GM18909 (cell line): ENCODE measurements around the gene ADAMTSL3.

Experiments used
- ATAC-seq: cut with Tn5 transposase; IDR thresholded peaks from one replicate; pipeline ENCODE4 v1.9.1; 2021; ENCODE audit warnings: mild to moderate bottlenecking; ENCODE audit not compliant: unreplicated experiment, poor library complexity

Gene ADAMTSL3

GRCh38 chr15:83656192-83656591 is 2.3 kb downstream of the ADAMTSL3 start:
- ATAC-seq = no peak

- ATAC-seq = no peak
Observed at GRCh38 chr15:83656943-83657528, 3.1 kb downstream of the ADAMTSL3 start.

GRCh38 chr15:83657549-83657948 is 3.6 kb downstream of the ADAMTSL3 start:
- no peak for ATAC-seq

- no peak for ATAC-seq
Observed at GRCh38 chr15:83658430-83659416, 4.8 kb downstream of the ADAMTSL3 start.

- no peak for ATAC-seq
Observed at GRCh38 chr15:83659417-83659812, 5.5 kb downstream of the ADAMTSL3 start.

GRCh38 chr15:83665480-83665879 is 11.6 kb downstream of the ADAMTSL3 start:
- ATAC-seq = no peak

DNA sequence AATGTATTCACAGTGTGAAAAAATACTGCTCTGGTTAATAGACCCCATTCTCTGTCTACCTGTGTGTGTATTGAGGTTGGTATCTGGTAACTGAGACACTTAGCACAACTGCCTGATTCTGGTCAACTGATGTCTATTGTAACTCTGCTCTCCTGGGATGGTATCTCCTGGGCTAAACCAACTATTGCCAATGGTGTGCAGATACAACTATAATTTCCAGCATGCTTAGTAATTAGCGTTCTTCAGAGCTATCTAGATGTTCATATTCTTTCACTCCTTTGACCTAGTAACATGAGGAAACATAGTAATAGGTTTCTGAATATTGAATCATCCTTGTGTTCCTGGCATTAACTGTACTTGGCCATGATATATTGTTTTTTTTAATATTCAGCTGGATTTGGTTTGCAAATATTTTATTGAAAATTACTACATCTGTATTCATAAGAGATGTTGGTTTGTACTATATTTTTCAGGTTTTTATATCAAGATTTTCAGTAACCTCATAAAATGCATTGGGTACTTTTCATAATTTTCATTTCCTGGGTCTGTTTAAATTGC is 16.8 kb downstream of the ADAMTSL3 start:
- no peak for ATAC-seq

GRCh38 chr15:83671603-83672002 is 17.7 kb downstream of the ADAMTSL3 start:
- ATAC-seq = no peak

- no peak for ATAC-seq
Observed at GRCh38 chr15:83673385-83673784, 19.5 kb downstream of the ADAMTSL3 start.

DNA sequence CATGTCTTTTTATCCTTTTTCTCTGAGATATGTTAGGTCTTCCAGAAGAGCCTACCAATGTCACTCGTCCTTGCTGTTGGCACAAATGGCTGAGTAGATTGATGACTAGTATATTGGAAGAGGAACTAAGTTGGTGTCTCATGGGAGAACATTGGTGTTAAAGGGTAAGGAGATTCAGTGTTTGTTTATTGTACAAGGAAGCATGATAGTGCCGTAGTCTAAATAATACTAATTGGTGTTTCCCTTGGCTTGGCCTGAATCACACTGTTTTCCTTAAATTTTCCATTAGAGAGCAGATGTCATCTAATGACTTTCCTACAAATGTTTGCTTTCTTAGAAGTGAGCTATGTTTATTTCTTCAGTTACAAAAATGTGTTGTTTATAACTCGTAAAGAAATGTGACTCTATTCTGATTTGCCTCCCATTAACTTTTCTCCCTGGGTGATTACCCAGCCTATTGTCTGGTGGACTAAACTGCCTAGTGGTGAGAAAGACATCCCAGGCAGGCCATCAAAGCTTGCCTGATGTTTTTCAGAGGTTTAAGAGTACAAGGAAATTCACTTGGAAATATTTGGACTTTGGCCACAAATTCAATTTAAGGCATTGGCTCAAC is 28.7 kb downstream of the ADAMTSL3 start:
- no peak for ATAC-seq

GRCh38 chr15:83685916-83686332 is 32.0 kb downstream of the ADAMTSL3 start:
- no peak for ATAC-seq

- no peak for ATAC-seq
Observed at GRCh38 chr15:83688201-83688600, 34.3 kb downstream of the ADAMTSL3 start.

DNA sequence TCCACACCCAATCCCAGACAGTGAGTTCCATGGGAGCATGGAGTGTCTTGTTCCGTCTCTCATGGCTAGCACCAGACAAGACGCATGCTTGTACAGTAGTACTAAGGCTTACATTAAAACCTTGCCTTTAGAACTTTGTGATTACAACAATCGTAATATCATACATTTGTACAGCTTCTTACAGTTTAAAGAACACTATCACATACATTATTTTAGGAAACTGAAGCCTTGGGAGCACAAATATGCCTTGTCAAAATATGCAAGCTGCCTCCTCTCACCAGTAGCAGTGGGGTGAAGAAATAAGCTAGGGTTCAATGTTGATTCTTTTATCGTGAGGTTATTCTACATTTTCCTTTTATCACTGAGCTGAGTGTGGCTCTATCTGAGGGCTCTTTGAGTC is 36.8 kb downstream of the ADAMTSL3 start:
- ATAC-seq = no peak

DNA sequence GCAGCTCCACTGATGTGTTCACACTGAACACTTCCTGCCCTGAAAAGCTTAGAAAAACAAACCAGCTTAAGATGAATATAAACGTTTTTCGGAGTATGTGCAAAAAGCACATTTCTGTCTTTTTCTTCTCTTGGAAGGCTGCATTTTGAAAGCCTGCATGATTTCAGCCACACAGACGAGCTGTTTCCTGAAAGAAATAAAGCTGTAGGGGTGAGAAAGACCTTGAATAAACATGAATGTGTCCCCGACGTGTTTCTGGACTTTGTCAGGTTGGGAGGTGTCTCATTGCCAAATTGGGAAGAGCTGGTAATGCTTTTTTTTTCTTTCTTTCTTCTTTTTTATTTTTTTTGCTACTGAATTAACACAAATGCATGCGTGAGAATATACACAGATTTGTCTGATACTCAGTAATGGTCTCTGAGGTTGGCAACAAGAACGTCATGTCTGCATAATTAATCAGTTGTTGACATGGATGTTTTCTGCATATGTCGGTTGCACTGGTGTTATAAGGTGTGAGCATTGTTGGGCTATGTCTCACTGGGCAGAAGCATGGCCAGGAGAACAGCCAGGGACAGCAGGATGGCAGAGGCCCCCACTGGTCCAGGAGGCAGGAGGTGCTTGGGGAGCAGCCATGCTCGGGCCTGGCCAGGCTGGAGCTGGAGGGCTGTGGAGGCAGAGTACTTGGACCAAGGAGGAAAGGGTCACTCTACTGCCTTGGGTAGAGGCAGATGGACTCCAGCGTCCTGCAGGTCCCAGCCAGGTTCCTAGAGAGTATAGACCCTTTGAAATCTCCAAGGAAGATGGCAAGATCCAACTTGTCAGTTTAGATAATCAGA is 39.0 kb downstream of the ADAMTSL3 start:
- ATAC-seq = no peak

- ATAC-seq = no peak
Observed at GRCh38 chr15:83694015-83694414, 40.1 kb downstream of the ADAMTSL3 start.

- no peak for ATAC-seq
Observed at GRCh38 chr15:83694536-83694935, 40.6 kb downstream of the ADAMTSL3 start.

- no peak for ATAC-seq
Observed at GRCh38 chr15:83695246-83695645, 41.3 kb downstream of the ADAMTSL3 start.

DNA sequence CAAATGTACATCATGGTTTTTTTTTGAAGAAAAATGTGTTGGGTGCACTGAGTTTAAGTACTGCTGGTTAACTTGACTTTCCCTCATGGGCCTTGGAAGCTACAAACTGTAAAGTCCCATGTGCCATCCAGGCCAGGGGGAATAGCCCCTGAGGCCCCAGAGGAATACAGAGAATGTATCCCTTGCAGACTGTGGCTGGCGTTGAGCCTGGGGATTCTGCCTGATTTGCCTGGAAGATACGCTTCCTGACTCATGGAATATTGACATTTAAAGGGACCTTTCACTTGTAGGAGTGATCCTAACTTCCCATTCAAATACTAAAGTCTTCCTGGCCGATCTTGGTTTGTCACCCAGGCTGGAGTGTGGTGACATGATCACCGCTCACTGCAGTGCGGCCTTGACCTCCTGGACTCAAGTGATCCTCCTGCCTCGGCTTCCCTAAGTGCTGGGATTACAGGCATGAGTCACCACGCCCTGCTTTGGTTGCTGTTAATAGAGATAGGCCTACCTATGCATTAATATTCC is 42.0 kb downstream of the ADAMTSL3 start:
- ATAC-seq = no peak

- no peak for ATAC-seq
Observed at GRCh38 chr15:83697716-83698115, 43.8 kb downstream of the ADAMTSL3 start.

- no peak for ATAC-seq
Observed at GRCh38 chr15:83698294-83698693, 44.4 kb downstream of the ADAMTSL3 start.
